Measurements from ENCODE around the gene PCDH9. TPM values are rescaled to one million over a fixed set of nuclear protein-coding genes. Genes with fewer than 3 reads are reported as not detected.
A peak's percentile ranks its signal among the peaks of the same experiment; 100 is the strongest.

The PCDH9 gene
- total and polyA plus RNA-seq, 11 donors: 3.0 to 39.6 (median 21.6) TPM

DNA sequence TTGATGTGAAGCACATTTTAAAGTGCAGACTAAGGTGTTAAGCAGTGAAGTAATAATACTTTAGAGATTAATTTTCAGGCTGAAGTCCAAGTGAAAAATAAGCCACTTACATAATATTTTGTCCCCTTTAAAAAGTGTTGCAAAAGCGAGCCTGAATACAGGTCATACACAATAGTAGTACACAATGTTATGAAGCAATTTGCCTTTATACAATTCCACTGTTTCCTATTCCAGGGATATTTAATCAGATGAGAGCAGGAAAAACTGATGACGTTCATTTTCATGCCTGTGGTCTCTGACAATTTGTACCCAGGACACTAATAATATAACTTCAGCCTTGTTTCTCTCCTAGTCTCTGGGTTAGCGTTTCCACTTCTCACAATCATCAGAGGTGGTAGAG is 916.7 kb downstream of the PCDH9 start:
- 70 to 75% (median 74%) methylated on average over 3 of the region's 3 CpGs for WGBS, 4 donors

DNA sequence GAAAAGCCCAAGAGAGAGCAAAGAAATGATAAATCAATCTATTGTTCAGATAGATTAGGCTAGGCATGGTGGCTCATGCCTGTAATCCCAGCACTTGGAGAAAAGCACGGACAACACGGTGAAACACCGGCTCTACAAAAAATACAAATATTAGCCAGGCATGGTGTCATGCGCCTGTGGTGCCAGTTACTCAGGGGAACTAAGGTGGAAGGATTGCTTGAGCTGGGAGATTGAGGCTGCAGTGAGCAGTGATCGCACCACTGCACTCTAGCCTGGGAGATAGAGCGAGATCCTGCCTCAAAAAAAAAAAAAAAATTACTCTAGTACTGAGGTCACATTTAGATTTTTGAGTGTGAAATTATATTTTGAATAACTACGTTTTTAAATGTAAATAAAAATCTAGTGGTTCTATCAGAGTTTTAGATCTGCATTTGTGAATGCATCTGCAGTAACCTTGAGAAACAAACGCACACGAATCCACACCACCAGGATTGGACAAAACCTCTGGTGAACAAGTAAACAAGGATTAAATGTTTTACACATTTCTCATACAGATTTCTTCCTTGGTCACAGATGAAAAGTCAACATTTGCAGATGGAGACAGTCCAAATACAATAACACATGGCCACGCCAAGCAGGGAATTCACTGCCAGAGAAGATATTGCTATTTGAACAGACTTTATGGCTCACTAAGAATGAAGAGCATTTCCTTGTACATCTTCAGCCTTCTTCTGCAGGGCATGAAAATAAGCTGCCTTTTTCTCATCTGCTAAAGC is 917.6 kb downstream of the PCDH9 start:
- Histone ChIP-seq H3K4me1 (peaks cover 0 to 2% (median 0%) of the 10 kb centered on the region in 12 donors), H3K4me3 (no peak overlapping the region), H3K27me3 (no peaks in the 10 kb centered on the region), H3K36me3 (no peaks in the 10 kb centered on the region), H3K9me3 (no peaks in the 10 kb centered on the region), H3K27ac (no peak overlapping the region)
- intact Hi-C loops (cut with DNase I): no loop called here
- peak in 1 of 4 donors; percentile 38 for ATAC-seq
- no peak for DNase-seq
- 69 to 81% (median 74%) methylated on average over 10 of the region's 10 CpGs for WGBS, 4 donors
- no peak for TF ChIP-seq POLR2A (IDR thresholded peaks at IDR 0.05)
- TF ChIP-seq, protein P1, sequence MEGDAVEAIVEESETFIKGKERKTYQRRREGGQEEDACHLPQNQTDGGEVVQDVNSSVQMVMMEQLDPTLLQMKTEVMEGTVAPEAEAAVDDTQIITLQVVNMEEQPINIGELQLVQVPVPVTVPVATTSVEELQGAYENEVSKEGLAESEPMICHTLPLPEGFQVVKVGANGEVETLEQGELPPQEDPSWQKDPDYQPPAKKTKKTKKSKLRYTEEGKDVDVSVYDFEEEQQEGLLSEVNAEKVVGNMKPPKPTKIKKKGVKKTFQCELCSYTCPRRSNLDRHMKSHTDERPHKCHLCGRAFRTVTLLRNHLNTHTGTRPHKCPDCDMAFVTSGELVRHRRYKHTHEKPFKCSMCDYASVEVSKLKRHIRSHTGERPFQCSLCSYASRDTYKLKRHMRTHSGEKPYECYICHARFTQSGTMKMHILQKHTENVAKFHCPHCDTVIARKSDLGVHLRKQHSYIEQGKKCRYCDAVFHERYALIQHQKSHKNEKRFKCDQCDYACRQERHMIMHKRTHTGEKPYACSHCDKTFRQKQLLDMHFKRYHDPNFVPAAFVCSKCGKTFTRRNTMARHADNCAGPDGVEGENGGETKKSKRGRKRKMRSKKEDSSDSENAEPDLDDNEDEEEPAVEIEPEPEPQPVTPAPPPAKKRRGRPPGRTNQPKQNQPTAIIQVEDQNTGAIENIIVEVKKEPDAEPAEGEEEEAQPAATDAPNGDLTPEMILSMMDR (IDR thresholded peaks at IDR 0.05): no peak

More for the DNA sequence above, 916.7 kb downstream of the PCDH9 start:
- H3K4me3 ChIP-seq: no peak overlapping the region
- no peaks in the 10 kb centered on the region for H3K27me3 ChIP-seq
- no peak overlapping the region for H3K27ac ChIP-seq
- H3K36me3 ChIP-seq: no peaks in the 10 kb centered on the region
- no peaks in the 10 kb centered on the region for H3K9me3 ChIP-seq
- H3K4me1 ChIP-seq: peaks cover 0 to 2% (median 0%) of the 10 kb centered on the region in 12 donors
- intact Hi-C loops (cut with DNase I): no loop called here
- ATAC-seq (peak in 2 of 4 donors; percentile 42 to 45), DNase-seq (no peak)
- TF ChIP-seq, protein P1 (IDR thresholded peaks at IDR 0.05): no peak
- TF ChIP-seq POLR2A (IDR thresholded peaks at IDR 0.05): no peak

DNA sequence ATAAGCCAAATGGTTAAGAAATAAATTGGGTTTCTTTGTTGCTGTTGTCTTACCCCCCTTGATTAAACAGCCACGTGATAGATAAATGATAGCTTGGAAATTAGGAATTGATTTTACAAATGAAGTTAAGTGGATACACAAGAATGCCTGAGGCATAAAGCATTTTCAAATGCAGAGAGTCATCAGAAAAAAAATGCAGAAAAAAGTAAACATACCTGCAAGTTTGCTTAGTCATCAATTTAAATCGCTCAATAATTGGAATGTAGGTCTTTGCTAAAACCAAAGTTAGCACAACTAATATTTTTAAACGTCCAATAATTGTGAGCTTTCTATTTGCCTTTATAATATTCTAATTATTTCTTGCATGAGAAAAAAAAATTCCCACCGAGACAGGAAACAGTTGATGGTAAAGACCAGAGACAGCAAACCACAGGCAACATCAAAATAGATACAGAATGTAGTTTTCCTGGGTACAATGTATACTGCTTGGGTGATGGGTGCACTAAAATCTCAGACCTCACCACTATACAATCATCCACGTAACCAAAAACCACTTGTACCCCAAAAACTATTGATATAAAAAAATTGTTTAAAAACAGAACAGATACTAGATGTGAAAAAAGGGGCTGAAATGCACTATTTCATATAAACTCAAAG is 924.0 kb downstream of the PCDH9 start:
- Histone ChIP-seq H3K4me1 (no peaks in the 10 kb centered on the region), H3K36me3 (no peaks in the 10 kb centered on the region), H3K4me3 (no peak overlapping the region), H3K27me3 (no peaks in the 10 kb centered on the region), H3K9me3 (no peaks in the 10 kb centered on the region), H3K27ac (no peak overlapping the region)
- 79 to 87% (median 80%) methylated on average over 5 of the region's 5 CpGs for WGBS, 4 donors
- TF ChIP-seq, protein P1 (IDR thresholded peaks at IDR 0.05): no peak
- TF ChIP-seq POLR2A (IDR thresholded peaks at IDR 0.05): no peak
- intact Hi-C loops (cut with DNase I): no loop called here
- no peak for DNase-seq
- ATAC-seq: no peak

DNA sequence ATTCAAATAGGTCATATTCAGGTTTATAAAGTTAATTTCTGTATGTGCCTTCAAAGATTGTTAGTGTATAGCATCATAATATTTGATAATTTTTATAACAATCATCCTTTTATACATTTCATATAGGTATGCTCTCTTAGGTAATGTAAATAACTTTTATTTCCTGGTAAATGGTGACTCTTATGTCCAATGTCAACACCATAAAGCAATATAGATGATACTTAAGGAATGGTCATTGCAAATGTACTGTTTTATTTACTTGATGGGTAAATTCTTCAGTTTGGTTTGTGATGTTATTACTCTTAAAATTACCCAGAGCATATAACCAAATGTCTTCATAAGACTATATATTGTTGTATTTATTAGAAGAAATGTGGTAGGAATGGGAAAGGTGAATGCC is 928.7 kb downstream of the PCDH9 start:
- Histone ChIP-seq H3K27ac (no peak overlapping the region), H3K4me1 (no peaks in the 10 kb centered on the region), H3K36me3 (no peaks in the 10 kb centered on the region), H3K27me3 (no peaks in the 10 kb centered on the region), H3K9me3 (peaks cover 0 to 20% (median 7%) of the 10 kb centered on the region in 12 donors), H3K4me3 (no peak overlapping the region)
- ATAC-seq (no peak), DNase-seq (no peak)
- intact Hi-C loops (cut with DNase I): no loop called here
- TF ChIP-seq, protein P1 (IDR thresholded peaks at IDR 0.05): no peak
- no peak for TF ChIP-seq POLR2A (IDR thresholded peaks at IDR 0.05)

Data from heart left ventricle (tissue), 16 donors.